ENCODE measurements around the gene ADGRD1.
"Not testable (repeated sequence)": the region's sequence is repeated elsewhere in the genome, so short reads cannot be mapped to it uniquely, and the experiment has no call there.

Gene ADGRD1

GRCh38 chr12:131124487-131125280 is 171.0 kb downstream of the ADGRD1 start:
- TF ChIP-seq, protein P1, sequence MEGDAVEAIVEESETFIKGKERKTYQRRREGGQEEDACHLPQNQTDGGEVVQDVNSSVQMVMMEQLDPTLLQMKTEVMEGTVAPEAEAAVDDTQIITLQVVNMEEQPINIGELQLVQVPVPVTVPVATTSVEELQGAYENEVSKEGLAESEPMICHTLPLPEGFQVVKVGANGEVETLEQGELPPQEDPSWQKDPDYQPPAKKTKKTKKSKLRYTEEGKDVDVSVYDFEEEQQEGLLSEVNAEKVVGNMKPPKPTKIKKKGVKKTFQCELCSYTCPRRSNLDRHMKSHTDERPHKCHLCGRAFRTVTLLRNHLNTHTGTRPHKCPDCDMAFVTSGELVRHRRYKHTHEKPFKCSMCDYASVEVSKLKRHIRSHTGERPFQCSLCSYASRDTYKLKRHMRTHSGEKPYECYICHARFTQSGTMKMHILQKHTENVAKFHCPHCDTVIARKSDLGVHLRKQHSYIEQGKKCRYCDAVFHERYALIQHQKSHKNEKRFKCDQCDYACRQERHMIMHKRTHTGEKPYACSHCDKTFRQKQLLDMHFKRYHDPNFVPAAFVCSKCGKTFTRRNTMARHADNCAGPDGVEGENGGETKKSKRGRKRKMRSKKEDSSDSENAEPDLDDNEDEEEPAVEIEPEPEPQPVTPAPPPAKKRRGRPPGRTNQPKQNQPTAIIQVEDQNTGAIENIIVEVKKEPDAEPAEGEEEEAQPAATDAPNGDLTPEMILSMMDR (IDR thresholded peaks at IDR 0.05), result no peak
- intact Hi-C loops (cut with DNase I; ENCODE audit: low total_unique reads), result no loop called here
- Histone ChIP-seq H3K27me3 (no peaks in the 10 kb centered on the region), H3K36me3 (no peaks in the 10 kb centered on the region), H3K4me3 (no peak overlapping the region), H3K27ac (no peak overlapping the region), H3K4me1 (no peaks in the 10 kb centered on the region), H3K9me3 (no peaks in the 10 kb centered on the region)
- DNase-seq, result no peak

GRCh38 chr12:131126662-131127173 is 173.0 kb downstream of the ADGRD1 start:
- no peaks in the 10 kb centered on the region for H3K27me3 ChIP-seq
- intact Hi-C loops (cut with DNase I; ENCODE audit: low total_unique reads), result no loop called here
- DNase-seq, result no peak

GRCh38 chr12:131128556-131128955 is 174.8 kb downstream of the ADGRD1 start:
- Histone ChIP-seq H3K27ac (no peak overlapping the region), H3K9me3 (no peaks in the 10 kb centered on the region), H3K4me1 (peaks cover 0 to 11% (median 8%) of the 10 kb centered on the region in 4 donors), H3K4me3 (no peak overlapping the region), H3K36me3 (no peaks in the 10 kb centered on the region), H3K27me3 (no peaks in the 10 kb centered on the region)
- no peak for DNase-seq
- intact Hi-C loops (cut with DNase I; ENCODE audit: low total_unique reads), result no loop called here
- TF ChIP-seq, protein P1 (IDR thresholded peaks at IDR 0.05), result no peak

More at GRCh38 chr12:131126662-131127173, 173.0 kb downstream of the ADGRD1 start:
- Histone ChIP-seq H3K4me3 (no peak overlapping the region), H3K27ac (no peak overlapping the region), H3K4me1 (peaks cover 0 to 2% (median 1%) of the 10 kb centered on the region in 4 donors), H3K36me3 (no peaks in the 10 kb centered on the region), H3K9me3 (no peaks in the 10 kb centered on the region)
- TF ChIP-seq, protein P1 (IDR thresholded peaks at IDR 0.05), result no peak

DNA sequence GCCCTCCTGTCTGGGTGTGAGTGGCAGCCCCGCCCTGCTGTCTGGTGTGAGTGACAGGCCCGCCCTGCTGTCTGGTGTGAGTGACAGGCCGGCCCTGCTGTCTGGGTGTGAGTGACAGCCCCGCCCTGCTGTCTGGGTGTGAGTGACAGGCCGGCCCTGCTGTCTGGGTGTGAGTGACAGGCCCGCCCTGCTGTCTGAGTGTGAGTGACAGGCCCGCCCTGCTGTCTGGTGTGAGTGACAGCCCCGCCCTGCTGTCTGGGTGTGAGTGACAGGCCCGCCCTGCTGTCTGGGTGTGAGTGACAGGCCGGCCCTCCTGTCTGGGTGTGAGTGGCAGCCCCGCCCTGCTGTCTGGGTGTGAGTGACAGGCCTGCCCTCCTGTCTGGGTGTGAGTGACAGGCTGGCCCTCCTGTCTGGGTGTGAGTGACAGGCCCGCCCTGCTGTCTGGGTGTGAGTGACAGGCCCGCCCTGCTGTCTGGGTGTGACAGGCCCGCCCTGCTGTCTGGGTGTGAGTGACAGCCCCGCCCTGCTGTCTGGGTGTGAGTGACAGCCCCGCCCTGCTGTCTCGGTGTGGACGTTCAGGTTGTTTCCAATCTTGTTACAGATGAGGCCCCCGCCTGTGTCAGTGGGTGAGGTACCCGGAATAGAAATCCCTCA is 175.4 kb downstream of the ADGRD1 start:
- intact Hi-C loops (cut with DNase I; ENCODE audit: low total_unique reads); H3K4me3 ChIP-seq; H3K36me3 ChIP-seq; H3K27ac ChIP-seq; DNase-seq; H3K27me3 ChIP-seq; H3K9me3 ChIP-seq: not testable (repeated sequence)
- peaks cover 0 to 11% (median 8%) of the 10 kb centered on the region in 4 donors for H3K4me1 ChIP-seq

DNA sequence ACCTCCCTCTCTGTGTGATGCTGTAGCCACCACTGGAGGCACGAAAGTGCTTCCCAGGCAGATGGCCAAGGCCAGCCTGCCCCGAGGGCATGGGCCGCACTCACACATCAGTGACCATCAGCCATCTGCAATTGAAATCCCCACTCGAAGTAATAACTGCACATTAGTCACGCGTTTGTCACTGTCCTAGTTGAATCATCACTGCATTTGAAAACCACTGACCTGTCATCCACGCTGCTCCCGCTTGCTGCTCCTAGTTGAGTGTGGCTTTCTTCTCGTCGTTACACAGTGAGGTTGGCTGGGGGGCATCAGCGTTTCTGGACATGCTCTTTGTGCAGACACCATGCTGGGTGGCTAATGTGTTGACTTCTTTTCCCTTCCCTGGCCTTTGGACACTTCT is 176.1 kb downstream of the ADGRD1 start:
- DNase-seq, result no peak
- intact Hi-C loops (cut with DNase I; ENCODE audit: low total_unique reads), result no loop called here

More for the DNA sequence above, 176.1 kb downstream of the ADGRD1 start:
- no peak overlapping the region for H3K4me3 ChIP-seq
- TF ChIP-seq, protein P1 (IDR thresholded peaks at IDR 0.05), result no peak
- H3K4me1 ChIP-seq, result peaks cover 0 to 11% (median 8%) of the 10 kb centered on the region in 4 donors
- H3K36me3 ChIP-seq, result no peaks in the 10 kb centered on the region
- H3K27me3 ChIP-seq, result no peaks in the 10 kb centered on the region
- H3K9me3 ChIP-seq, result no peaks in the 10 kb centered on the region
- H3K27ac ChIP-seq, result no peak overlapping the region

All from tibial artery (tissue), 4 donors.